Calu3 (cell line): Measurements from ENCODE around the gene VPS26C. TPM values are rescaled to one million over a fixed set of nuclear protein-coding genes. Genes with fewer than 3 reads are reported as not detected.

Source experiments
- BruUV-seq: library from RNA; stranded (reverse); fragments of 400-500 nt; replicated peaks from 2 replicates; lab custom pipeline; 2021; lab: Mats Ljungman, UMichigan
- CTCF ChIA-PET: fragments of 300-600 bp; sonication (Branson Sonifier 250); formaldehyde crosslinking; loops from one replicate; lab custom pipeline; 2022; ENCODE audit warnings: antibody characterized with exemption; lab: Charles Lee
- DNase-seq: peaks from one replicate; pipeline ENCODE4 v3.0.0; 2022
- H3K27ac Mint-ChIP-seq: one replicate; pipeline ENCODE4 v1.8.0; 2022; ENCODE audit warnings: mixed read lengths; ENCODE audit not compliant: unreplicated experiment
- H3K27me3 Mint-ChIP-seq: one replicate; pipeline ENCODE4 v1.8.0; 2022; ENCODE audit warnings: mixed read lengths; ENCODE audit not compliant: unreplicated experiment
- H3K36me3 Mint-ChIP-seq: one replicate; pipeline ENCODE4 v1.8.0; 2022; ENCODE audit warnings: mild to moderate bottlenecking, moderate library complexity, mixed read lengths; ENCODE audit not compliant: insufficient read depth, unreplicated experiment
- H3K4me1 Mint-ChIP-seq: one replicate; pipeline ENCODE4 v1.8.0; 2022; ENCODE audit warnings: mild to moderate bottlenecking, low read depth, mixed read lengths; ENCODE audit not compliant: unreplicated experiment
- H3K4me3 Mint-ChIP-seq: one replicate; pipeline ENCODE4 v1.8.0; 2022; ENCODE audit warnings: mild to moderate bottlenecking, low read depth, moderate library complexity, mixed read lengths; ENCODE audit not compliant: unreplicated experiment
- H3K9me3 Mint-ChIP-seq: one replicate; pipeline ENCODE4 v1.8.0; 2022; ENCODE audit warnings: low read depth, mixed read lengths; ENCODE audit not compliant: unreplicated experiment
- CTCF ChIP-seq: fragments of 200-600 bp; IDR thresholded peaks from one replicate; pipeline ENCODE4 v1.8.0; 2022; ENCODE audit warnings: antibody characterized with exemption; ENCODE audit not compliant: unreplicated experiment
- intact Hi-C: fragments of 100-400 bp; cut with micrococcal nuclease; formaldehyde crosslinking; loops from one replicate; pipeline ENCODE4 v1.10.0; 2022; ENCODE audit not compliant: unreplicated experiment
- total RNA-seq: library from RNA; stranded (reverse); gene quantifications from 2 replicates; pipeline ENCODE4 v1.2.3, GENCODE V29; 2022

VPS26C gene
- total RNA-seq, 1 experiment from 2014 or later = 32.3 TPM

- CTCF ChIA-PET = no interaction called here
- BruUV-seq = no TSS peak
- H3K27ac Mint-ChIP-seq = peak overlapping the region; percentile 47
- H3K27me3 Mint-ChIP-seq = no peaks in the 10 kb centered on the region
- no peaks in the 10 kb centered on the region for H3K4me1 Mint-ChIP-seq
- DNase-seq = no peak
- H3K4me3 Mint-ChIP-seq = peak overlapping the region; percentile 46
- H3K9me3 Mint-ChIP-seq = no peaks in the 10 kb centered on the region
- TF ChIP-seq CTCF = no peak
- intact Hi-C loops = loop anchor here (5.0 kb wide), 1 partner anchor 98 kb away; the partner anchor contains the start of gene DYRK1A
- peaks cover 19% of the 10 kb centered on the region for H3K36me3 Mint-ChIP-seq
These were observed 2.3 kb upstream of the VPS26C start for GRCh38 chr21:37269481-37269880.

- peak overlapping the region; percentile 84 for H3K27ac Mint-ChIP-seq
- CTCF ChIA-PET = interaction anchor here (0.8 to 1.3 kb wide), 2 partner anchors 10 to 98 kb away, joined by 4 to 5 read pairs; no protein-coding TSS in a partner anchor
- H3K9me3 Mint-ChIP-seq = no peaks in the 10 kb centered on the region
- no peak for TF ChIP-seq CTCF
- intact Hi-C loops = loop anchor here (5.0 kb wide), 1 partner anchor 99 kb away; the partner anchor contains the start of gene DYRK1A
- H3K36me3 Mint-ChIP-seq = peaks cover 19% of the 10 kb centered on the region
- no peak for DNase-seq
- H3K27me3 Mint-ChIP-seq = no peaks in the 10 kb centered on the region
- H3K4me1 Mint-ChIP-seq = no peaks in the 10 kb centered on the region
- H3K4me3 Mint-ChIP-seq = peak overlapping the region; percentile 92
- BruUV-seq = no TSS peak
These were observed 1.0 kb upstream of the VPS26C start for GRCh38 chr21:37268186-37268503.

GRCh38 chr21:37266515-37267221 lies 466 bp downstream of the VPS26C start:
- BruUV-seq = TSS peak; percentile 63
- H3K4me1 Mint-ChIP-seq = no peaks in the 10 kb centered on the region
- peak overlapping the region; percentile 84 for H3K27ac Mint-ChIP-seq
- H3K9me3 Mint-ChIP-seq = no peaks in the 10 kb centered on the region
- intact Hi-C loops = loop anchor here (5.0 kb wide), 1 partner anchor 101 kb away; the partner anchor contains the start of gene DYRK1A
- peak; percentile 70 for DNase-seq
- H3K4me3 Mint-ChIP-seq = peak overlapping the region; percentile 92
- no peak for TF ChIP-seq CTCF
- no peaks in the 10 kb centered on the region for H3K27me3 Mint-ChIP-seq
- CTCF ChIA-PET = interaction anchor here (1.3 to 1.4 kb wide), 2 partner anchors 9 to 100 kb away, joined by 4 read pairs; no protein-coding TSS in a partner anchor
- peaks cover 19% of the 10 kb centered on the region for H3K36me3 Mint-ChIP-seq

- H3K4me1 Mint-ChIP-seq = no peaks in the 10 kb centered on the region
- H3K36me3 Mint-ChIP-seq = peaks cover 25% of the 10 kb centered on the region
- no peak overlapping the region for H3K27ac Mint-ChIP-seq
- H3K9me3 Mint-ChIP-seq = no peaks in the 10 kb centered on the region
- DNase-seq = no peak
- no peaks in the 10 kb centered on the region for H3K27me3 Mint-ChIP-seq
- no TSS peak for BruUV-seq
- intact Hi-C loops = loop anchor here (5.0 kb wide), 1 partner anchor 102 kb away; the partner anchor contains the start of gene DYRK1A
- no peak for TF ChIP-seq CTCF
- CTCF ChIA-PET = no interaction called here
- H3K4me3 Mint-ChIP-seq = no peak overlapping the region
These were observed 2.3 kb downstream of the VPS26C start for GRCh38 chr21:37264808-37265207.
